Myocyte (in vitro differentiated cells): ENCODE measurements around the gene CERS6. TPM values are rescaled to one million over a fixed set of nuclear protein-coding genes. Genes with fewer than 3 reads are reported as not detected.
"Not testable (repeated sequence)": the region's sequence is repeated elsewhere in the genome, so short reads cannot be mapped to it uniquely, and the experiment has no call there.

Experiments used
- DNase-seq: peaks from one replicate; pipeline ENCODE4 v3.0.0-alpha.2; 2012; ENCODE audit warnings: low read depth
- total RNA-seq: library from RNA; depleted of rRNA; stranded (reverse); fragments of >200 nt; gene quantifications from 2 replicates; pipeline ENCODE4 v1.2.3, GENCODE V29; 2014

CERS6 gene
- total RNA-seq, 1 donor from 2014 or later = 53.4 TPM

GRCh38 chr2:168663993-168664392, 207.9 kb downstream of the CERS6 start:
- peak; percentile 65 for DNase-seq

DNA sequence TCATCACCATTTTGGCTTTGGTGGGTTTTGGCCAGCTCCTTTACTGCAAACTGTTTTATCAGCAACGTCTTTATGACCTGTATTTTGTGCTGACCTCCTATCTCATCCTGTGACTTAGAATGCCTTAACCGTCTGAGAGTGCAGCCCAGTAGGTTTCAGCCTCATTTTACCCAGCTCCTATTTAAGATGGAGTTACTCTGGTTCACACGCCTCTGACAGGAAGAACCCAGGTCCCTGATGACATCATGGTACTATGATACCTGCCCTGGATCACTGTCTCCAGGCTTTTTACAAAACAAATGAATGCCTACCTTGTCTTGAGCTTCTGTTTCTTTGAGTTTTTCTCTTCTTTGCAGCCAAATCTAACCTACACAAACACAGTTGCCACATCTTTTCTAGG, 208.6 kb downstream of the CERS6 start:
- not testable (repeated sequence) for DNase-seq

- DNase-seq = no peak
Observed at GRCh38 chr2:168666339-168666738, 210.3 kb downstream of the CERS6 start.

GRCh38 chr2:168667156-168667555, 211.1 kb downstream of the CERS6 start:
- no peak for DNase-seq

DNA sequence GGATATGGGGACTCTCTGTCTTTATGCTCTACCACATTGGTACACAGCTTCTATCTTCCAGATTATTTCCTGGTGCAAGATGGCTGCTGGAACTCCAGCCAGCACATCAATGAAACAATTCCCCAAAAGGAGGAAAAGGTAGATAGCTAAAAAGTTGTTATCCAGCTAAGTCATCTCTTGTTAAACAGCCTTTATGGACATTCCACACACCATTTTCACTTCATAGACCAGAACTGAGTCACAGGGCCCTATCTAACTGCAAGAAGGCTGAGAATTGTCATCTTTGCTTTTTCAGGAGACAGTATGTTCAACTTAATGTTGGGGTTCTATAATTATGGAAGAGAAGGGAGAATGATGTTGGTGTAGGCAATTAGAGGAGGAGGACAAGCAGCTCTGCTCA, 213.1 kb downstream of the CERS6 start:
- no peak for DNase-seq

DNA sequence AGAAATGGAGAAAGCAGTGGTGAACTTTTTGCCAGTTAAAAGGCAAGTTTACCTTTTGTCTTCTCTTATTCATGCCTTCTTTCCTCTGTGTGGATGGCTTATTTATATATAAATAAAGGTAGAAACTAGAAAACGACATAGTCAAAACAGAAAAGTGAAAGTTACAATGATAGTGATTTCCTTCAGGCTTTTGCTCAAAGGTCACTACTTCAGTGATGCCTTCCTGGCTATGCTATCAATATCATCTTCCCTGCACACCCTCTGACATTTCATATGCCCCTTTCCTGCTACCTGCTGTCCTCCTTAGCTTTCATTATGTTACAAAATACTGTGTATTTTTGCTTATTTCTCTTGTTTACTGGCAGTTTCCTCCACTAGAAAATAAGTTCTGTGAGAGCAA, 214.4 kb downstream of the CERS6 start:
- no peak for DNase-seq

DNA sequence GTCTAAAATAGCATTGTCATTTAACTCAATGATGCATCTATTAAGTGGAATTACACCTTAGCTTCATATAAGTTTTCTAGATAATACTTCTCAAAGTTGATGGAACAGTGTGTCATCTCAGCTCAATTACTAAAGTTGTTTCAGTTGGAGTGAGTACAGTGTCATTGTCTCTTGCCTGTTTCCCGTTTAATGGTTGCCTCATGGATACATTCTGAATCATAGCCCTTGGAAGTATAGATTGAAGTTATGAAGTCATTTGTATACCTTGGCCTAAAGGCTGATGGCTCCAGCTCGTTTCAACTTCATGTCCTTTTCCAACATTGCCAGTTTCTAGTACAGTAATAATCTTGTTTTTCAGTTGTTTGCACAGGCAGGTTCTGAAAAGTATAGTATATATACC, 215.9 kb downstream of the CERS6 start:
- no peak for DNase-seq

DNA sequence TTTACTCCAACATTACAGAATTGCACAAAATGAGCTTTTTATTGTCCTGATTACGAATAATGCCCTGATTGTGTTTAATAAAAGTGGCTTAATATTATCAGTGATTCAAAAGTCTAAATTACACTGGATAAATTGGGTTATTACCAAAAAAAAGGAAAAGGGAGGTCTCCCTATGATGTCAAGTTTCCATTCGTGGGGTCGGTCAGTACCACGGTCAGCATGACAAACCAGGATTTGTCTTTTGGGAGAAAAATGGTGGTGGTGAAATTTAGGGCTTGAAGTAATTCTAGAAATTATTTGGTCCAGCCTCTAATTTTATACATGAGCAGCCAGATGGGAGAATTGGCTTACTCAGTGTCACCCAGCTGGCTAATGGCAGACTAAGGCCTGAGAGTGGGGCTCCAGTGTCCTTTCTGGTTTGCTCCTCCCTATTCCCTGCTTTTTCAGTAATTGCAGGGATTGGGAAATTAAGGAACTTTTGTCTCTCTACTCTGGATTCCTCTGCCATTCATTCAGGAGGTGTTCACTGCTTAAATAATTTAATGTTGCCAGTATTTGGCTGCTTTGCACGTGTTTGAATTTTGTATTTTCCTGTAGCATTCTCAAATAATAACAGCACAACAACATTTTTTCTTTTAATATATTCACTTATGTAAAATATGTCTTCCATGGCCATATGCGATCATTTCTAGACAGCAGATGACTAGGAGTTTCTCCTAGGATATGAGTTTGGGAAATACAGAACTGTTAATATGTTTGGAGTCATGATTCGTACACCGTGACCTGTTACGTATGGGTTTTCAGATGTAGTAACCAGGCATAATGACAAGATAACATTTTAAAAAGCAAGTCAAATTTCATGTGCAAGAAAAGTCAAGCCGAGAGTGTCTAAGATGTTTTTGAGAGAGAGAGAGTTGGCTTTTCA, 217.5 kb downstream of the CERS6 start:
- DNase-seq = no peak

GRCh38 chr2:168678153-168678853, 222.2 kb downstream of the CERS6 start:
- DNase-seq = no peak

- no peak for DNase-seq
Observed at GRCh38 chr2:168679081-168679480, 223.0 kb downstream of the CERS6 start.

- no peak for DNase-seq
Observed at GRCh38 chr2:168679741-168680310, 223.8 kb downstream of the CERS6 start.

DNA sequence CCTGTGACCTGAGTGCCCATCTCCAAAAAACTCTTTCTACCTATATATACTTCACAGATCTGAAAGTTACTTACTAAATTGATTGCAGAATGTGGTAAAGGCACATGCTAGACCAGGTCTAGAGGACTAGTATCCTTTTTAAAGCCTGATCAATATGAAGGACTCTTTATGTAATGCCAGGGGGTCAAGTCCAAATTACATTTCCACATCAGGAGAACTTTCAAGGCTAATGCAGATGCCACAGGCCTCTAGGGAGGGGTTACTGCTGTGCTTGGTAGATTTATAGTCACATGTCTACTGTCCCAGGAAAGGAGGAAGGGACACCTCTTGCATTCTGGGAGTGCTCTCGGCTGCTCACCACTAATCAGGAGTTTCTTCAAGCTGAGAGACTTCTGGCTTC, 227.9 kb downstream of the CERS6 start:
- no peak for DNase-seq

DNA sequence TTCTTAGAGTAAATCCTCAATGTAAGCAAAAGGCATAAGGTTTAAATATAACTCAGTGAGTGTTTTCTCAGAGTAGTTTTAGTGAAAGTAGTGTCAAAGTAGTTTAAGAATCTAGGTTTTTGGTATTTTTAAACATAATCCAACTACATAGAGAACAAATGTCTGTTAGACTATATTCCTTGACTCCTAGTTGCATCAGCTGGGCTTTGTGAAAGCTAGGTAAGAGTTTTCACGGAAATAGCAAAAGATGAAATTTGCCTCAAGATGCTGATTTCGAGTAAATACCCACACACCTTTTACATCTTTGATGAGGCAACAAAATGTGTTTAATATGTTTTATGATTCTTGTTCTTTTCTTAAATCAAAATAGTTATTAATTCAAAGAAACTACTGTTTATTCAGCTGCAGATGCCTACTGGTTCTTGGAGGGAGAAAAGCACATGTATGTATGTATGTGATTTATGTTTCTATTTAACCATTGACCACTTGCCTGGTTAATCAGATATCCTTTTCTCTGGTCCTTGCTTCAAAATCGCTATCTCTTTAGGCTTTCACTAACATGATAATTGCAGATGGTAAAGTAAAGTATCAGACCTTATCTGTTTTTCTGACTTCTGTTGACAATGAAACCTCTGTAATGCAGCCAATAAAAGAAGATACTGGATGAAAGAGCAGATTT, 229.0 kb downstream of the CERS6 start:
- DNase-seq = no peak

GRCh38 chr2:168685600-168686451, 229.8 kb downstream of the CERS6 start:
- no peak for DNase-seq

DNA sequence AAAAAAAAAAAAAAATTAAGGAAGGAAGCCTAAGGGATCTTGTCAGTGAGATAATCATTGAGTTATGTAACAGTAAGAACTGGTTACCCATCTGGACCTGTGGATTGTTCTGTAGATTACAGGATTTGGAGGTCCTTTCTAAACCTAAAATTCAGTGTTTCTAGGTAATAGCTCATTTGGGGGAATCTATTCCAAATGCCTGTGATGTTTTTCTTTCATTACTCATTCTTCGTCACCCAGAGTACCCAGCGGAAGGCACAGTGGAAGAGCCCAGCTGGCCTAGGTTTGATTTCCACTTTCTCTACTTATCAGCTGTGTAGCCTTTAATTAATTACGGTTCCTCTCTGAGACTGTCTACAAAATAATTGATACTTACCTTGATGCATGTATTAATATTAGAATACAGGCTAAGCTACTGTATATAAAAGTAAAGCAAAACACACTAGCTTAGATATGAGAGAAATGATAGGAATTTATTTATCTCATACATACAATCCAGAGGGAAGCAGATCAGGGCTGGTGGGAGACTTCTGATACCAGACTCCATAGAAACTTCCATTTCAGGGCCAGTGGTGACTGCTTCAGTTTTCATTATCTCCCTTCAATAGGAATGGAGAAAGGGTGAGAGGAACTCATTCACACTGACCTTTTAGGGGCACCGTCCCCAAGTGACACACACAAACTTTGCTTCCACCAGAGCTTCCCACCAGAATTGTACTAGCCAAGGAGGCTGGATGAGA, 230.6 kb downstream of the CERS6 start:
- DNase-seq = no peak

- peak; percentile 76 for DNase-seq
Observed at GRCh38 chr2:168687314-168687713, 231.2 kb downstream of the CERS6 start.

GRCh38 chr2:168690381-168690885, 234.4 kb downstream of the CERS6 start:
- no peak for DNase-seq

DNA sequence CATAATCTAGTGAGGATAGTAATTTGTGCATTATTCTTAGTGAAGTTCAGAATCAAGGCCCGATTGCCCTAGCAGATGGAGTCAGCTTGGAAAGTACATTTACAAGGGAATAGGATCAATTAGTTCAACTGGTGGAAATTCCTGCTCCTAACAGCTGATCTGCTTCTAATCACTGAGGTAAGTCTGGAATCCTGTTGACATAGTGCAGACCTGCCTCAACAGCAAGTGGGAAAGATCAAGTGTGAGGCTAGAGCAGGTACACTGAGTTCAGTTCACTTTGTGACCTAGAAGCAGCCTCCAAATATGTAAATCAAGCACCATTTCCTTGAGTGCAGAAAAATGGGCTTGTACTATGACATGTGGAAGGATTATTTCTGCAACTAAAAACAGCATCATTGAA, 235.1 kb downstream of the CERS6 start:
- no peak for DNase-seq

GRCh38 chr2:168692132-168692744, 236.2 kb downstream of the CERS6 start:
- DNase-seq = no peak
